LNCaP clone FGC (cell line): ENCODE results near the gene ZNF350.
"Not testable (repeated sequence)": the region's sequence is repeated elsewhere in the genome, so short reads cannot be mapped to it uniquely, and the experiment has no call there.

ENCODE experiments used
- DNase-seq: peaks from one replicate; pipeline ENCODE4 v3.0.0-alpha.2; 2011; ENCODE audit warnings: low read depth
- H3K4me3 ChIP-seq: 2 replicates; pipeline ENCODE4 v1.5.1; 2011; ENCODE audit warnings: mild to moderate bottlenecking, low read depth, low read length, control low read depth
- TF ChIP-seq, protein P1 (sequence below): IDR thresholded peaks from 2 replicates; pipeline ENCODE4 v1.5.1; 2012; ENCODE audit warnings: mild to moderate bottlenecking; ENCODE audit not compliant: control insufficient read depth, insufficient read depth; ENCODE audit errors: extremely low read depth

ZNF350 gene

DNA sequence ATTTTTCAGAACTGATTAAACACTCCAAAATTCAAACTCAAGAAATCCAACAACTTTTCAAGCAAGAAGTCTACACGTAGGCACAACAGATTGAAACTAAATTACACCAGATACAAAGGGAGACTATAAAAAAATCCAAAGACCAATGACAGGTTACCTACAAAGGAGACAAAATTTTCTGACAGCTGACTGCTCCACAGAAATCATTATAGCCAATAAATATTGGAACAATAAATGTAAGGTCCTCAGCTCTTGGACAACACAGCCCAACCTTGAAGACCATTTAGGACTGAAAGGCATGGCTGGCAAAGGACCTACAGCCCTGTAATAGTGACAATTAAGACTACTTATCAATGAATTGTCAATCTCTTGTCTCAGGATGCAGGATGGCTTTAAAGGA, 15.9 kb downstream of the ZNF350 start:
- H3K4me3 ChIP-seq, result no peak overlapping the region
- no peak for DNase-seq
- TF ChIP-seq, protein P1, sequence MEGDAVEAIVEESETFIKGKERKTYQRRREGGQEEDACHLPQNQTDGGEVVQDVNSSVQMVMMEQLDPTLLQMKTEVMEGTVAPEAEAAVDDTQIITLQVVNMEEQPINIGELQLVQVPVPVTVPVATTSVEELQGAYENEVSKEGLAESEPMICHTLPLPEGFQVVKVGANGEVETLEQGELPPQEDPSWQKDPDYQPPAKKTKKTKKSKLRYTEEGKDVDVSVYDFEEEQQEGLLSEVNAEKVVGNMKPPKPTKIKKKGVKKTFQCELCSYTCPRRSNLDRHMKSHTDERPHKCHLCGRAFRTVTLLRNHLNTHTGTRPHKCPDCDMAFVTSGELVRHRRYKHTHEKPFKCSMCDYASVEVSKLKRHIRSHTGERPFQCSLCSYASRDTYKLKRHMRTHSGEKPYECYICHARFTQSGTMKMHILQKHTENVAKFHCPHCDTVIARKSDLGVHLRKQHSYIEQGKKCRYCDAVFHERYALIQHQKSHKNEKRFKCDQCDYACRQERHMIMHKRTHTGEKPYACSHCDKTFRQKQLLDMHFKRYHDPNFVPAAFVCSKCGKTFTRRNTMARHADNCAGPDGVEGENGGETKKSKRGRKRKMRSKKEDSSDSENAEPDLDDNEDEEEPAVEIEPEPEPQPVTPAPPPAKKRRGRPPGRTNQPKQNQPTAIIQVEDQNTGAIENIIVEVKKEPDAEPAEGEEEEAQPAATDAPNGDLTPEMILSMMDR, result no peak

DNA sequence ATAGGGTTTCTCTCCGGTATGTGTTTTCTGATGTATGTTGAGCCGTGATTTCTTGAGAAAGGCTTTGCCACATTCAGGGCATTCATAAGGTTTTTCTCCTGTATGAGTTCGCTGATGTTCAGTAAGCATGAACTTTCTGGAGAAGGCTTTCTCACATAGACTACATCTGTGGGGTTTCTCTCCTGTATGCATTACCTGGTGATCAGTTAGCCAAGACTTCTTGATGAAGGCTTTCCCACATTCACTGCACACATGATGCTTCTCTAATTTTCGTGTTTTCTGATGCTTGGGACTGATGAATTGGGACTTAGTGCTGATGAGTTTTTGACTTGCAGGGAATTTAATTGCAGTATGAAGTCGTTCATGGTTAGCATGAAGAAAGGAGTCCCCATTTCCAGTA, 21.1 kb downstream of the ZNF350 start:
- TF ChIP-seq, protein P1, result no peak
- H3K4me3 ChIP-seq, result no peak overlapping the region
- no peak for DNase-seq

- peak; percentile 82 for DNase-seq
- H3K4me3 ChIP-seq, result not testable (repeated sequence)
Measured at GRCh38 chr19:51960621-51961233, 25.9 kb downstream of the ZNF350 start.

- DNase-seq, result no peak
- TF ChIP-seq, protein P1, result no peak
- H3K4me3 ChIP-seq, result no peak overlapping the region
Measured at GRCh38 chr19:51959791-51960190, 26.8 kb downstream of the ZNF350 start.

DNA sequence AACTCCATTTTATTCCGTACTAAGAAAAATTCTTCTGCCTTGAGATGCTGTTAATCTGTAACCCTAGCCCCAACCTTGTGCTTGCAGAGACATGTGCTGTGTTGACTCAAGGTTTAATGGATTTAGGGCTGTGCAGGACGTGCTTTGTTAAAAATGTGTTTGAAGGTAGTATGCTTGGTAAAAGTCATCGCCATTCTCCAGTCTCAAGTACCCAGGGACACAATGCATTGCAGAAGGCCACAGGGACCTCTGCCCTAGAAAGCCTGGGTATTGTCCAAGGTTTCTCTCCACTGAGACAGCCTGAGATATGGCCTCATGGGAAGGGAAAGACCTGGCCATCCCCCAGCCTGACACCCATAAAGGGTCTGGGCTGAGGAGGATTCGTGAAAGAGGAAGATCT, 28.8 kb downstream of the ZNF350 start:
- H3K4me3 ChIP-seq, DNase-seq: not testable (repeated sequence)

DNA sequence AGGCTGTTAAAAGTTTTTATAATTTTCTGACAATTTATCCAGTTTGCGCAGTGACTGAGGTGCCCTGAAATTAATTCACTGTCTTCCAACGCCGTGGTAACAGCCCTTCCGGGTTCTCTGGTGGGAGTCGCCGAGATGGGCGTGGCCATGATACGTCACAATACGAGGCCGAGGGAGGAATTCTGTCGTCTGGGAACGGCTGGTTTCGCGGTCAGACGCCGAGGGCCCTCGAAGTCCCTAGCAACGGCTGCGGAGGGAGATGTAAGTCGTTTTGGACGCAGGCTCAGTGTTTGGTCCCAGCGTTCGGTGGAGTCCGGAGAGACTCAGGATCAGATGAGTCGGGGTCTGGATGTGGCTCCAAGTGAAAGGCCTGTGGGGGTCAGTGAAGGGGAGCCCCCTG, 37.7 kb downstream of the ZNF350 start:
- no peak for DNase-seq
- TF ChIP-seq, protein P1, result no peak
- H3K4me3 ChIP-seq, result no peak overlapping the region

GRCh38 chr19:51946602-51947001, 40.0 kb downstream of the ZNF350 start:
- H3K4me3 ChIP-seq, result no peak overlapping the region
- TF ChIP-seq, protein P1, result no peak
- no peak for DNase-seq

DNA sequence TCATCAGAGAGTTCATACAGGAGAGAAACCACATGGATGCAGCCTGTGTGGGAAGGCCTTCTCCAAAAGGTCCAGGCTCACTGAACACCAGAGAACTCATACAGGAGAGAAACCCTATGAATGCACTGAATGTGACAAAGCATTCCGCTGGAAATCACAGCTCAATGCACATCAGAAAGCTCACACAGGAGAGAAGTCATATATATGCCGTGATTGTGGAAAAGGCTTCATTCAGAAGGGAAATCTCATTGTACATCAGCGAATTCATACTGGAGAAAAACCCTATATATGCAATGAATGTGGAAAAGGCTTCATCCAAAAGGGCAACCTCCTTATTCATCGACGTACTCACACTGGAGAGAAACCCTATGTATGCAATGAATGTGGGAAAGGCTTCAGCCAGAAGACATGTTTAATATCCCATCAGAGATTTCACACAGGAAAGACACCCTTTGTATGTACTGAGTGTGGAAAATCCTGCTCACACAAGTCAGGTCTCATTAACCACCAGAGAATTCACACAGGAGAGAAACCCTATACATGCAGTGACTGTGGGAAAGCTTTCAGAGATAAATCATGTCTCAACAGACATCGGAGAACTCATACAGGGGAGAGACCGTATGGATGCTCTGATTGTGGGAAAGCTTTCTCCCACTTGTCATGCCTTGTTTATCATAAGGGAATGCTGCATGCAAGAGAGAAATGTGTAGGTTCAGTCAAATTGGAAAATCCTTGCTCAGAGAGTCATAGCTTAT, 41.7 kb downstream of the ZNF350 start:
- H3K4me3 ChIP-seq, result no peak overlapping the region
- TF ChIP-seq, protein P1, result no peak
- DNase-seq, result no peak
